ENCODE data around the gene MYH14. TPM values are rescaled to one million over a fixed set of nuclear protein-coding genes. Genes with fewer than 3 reads are reported as not detected.
A peak's percentile ranks its signal among the peaks of the same experiment; 100 is the strongest.

Gene MYH14
- total and polyA plus RNA-seq, 10 of the 15 experiments (the other 5 are each of a cell fraction or from before 2014, with no cell fraction given): 0.06 to 0.69 (median 0.15) TPM; not detected in 4

DNA sequence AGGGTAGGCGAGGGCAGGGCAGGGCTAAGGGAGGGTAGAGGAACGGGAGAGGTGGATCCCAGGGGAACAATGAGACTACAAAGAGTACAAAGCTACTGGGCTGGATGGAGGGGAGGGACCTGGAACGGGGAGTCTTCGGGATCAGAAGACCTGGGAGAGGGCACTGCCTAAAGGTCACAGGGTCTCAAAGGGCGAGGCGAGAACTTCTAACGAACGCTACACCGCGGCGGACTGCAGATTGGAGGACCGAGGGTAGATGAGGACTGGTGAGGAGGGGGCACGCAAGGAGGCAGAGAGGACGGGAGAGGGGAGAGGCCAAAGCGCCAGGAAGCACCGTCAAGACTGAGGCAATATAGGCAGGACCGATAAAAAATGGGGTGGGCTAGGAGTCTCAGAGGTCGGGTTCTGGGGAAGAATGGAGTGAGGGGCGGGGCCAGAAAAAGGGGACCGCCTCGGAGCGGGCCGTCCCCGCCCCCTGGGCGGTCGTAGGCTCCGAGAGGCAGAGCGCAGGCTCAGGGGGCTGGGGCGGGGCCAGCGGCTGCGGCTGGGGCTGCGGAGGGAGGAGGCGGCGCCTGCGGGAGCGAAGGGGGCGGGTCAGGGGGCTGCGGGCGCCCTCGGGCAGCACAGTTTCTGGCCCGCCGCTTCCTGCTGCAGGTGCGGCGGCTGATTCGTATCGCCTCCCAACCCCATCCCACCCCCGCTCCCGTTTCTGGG, 127.1 kb downstream of the MYH14 start:
- no peak for FAIRE-seq
- in situ Hi-C loops (cut with MboI): loop anchor here (25.0 kb wide), 1 partner anchor 1032 kb away; the partner anchor contains the start of genes CLDND2, ETFB and NKG7
- POLR2A ChIA-PET: interaction anchor here (2.1 kb wide), 1 partner anchor 11 kb away, joined by 38 read pairs; no protein-coding TSS in a partner anchor
- TF ChIP-seq IKZF1 (conservative IDR thresholded peaks at IDR 0.05) (peak; percentile 49), ZNF24 (IDR thresholded peaks at IDR 0.05) (no peak), NR2C1 (IDR thresholded peaks at IDR 0.05) (no peak), YBX1 (IDR thresholded peaks at IDR 0.05) (no peak), HDGF (IDR thresholded peaks at IDR 0.05) (peak; percentile 74; the same call in 1 of the 2 replicates), TCF3 (IDR thresholded peaks at IDR 0.05; ENCODE audit: borderline replicate concordance, insufficient read depth, low read depth, low read length) (0 out of 2 replicates have a peak, but pooled peaks have one; percentile 23), BHLHE40 (IDR thresholded peaks at IDR 0.05; ENCODE audit: borderline replicate concordance in 1 of 2, low read depth in 2 of 2, low read length in 1 of 2) (peak in 1 of 2 experiments; percentile 75; a peak in 2 of 4 replicates), SP1 (IDR thresholded peaks at IDR 0.05; ENCODE audit: low read depth, low read length) (peak; percentile 48), DPF2 (IDR thresholded peaks at IDR 0.05) (0 out of 2 replicates have a peak, but pooled peaks have one; percentile 33), GATAD2B (conservative IDR thresholded peaks at IDR 0.05; ENCODE audit: low read depth) (no peak), RCOR1 (conservative IDR thresholded peaks at IDR 0.05; ENCODE audit: low read depth, low read length) (no peak), EP300 (IDR thresholded peaks at IDR 0.05; ENCODE audit: borderline replicate concordance in 1 of 2, control insufficient read depth in 1 of 2, low read depth in 2 of 2, low read length in 2 of 2) (no peak), NRF1 (conservative IDR thresholded peaks at IDR 0.05; ENCODE audit: low read depth, low read length) (peak; percentile 50), KLF5 (IDR thresholded peaks at IDR 0.05; ENCODE audit: partially characterized antibody) (no peak)
- TF ChIP-seq, protein P1, sequence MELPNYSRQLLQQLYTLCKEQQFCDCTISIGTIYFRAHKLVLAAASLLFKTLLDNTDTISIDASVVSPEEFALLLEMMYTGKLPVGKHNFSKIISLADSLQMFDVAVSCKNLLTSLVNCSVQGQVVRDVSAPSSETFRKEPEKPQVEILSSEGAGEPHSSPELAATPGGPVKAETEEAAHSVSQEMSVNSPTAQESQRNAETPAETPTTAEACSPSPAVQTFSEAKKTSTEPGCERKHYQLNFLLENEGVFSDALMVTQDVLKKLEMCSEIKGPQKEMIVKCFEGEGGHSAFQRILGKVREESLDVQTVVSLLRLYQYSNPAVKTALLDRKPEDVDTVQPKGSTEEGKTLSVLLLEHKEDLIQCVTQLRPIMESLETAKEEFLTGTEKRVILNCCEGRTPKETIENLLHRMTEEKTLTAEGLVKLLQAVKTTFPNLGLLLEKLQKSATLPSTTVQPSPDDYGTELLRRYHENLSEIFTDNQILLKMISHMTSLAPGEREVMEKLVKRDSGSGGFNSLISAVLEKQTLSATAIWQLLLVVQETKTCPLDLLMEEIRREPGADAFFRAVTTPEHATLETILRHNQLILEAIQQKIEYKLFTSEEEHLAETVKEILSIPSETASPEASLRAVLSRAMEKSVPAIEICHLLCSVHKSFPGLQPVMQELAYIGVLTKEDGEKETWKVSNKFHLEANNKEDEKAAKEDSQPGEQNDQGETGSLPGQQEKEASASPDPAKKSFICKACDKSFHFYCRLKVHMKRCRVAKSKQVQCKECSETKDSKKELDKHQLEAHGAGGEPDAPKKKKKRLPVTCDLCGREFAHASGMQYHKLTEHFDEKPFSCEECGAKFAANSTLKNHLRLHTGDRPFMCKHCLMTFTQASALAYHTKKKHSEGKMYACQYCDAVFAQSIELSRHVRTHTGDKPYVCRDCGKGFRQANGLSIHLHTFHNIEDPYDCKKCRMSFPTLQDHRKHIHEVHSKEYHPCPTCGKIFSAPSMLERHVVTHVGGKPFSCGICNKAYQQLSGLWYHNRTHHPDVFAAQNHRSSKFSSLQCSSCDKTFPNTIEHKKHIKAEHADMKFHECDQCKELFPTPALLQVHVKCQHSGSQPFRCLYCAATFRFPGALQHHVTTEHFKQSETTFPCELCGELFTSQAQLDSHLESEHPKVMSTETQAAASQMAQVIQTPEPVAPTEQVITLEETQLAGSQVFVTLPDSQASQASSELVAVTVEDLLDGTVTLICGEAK (IDR thresholded peaks at IDR 0.05; ENCODE audit: borderline replicate concordance): 0 out of 2 replicates have a peak, but pooled peaks have one; percentile 30
- TF ChIP-seq, protein P2, sequence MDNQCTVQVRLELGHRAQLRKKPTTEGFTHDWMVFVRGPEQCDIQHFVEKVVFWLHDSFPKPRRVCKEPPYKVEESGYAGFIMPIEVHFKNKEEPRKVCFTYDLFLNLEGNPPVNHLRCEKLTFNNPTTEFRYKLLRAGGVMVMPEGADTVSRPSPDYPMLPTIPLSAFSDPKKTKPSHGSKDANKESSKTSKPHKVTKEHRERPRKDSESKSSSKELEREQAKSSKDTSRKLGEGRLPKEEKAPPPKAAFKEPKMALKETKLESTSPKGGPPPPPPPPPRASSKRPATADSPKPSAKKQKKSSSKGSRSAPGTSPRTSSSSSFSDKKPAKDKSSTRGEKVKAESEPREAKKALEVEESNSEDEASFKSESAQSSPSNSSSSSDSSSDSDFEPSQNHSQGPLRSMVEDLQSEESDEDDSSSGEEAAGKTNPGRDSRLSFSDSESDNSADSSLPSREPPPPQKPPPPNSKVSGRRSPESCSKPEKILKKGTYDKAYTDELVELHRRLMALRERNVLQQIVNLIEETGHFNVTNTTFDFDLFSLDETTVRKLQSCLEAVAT (IDR thresholded peaks at IDR 0.05): peak; percentile 95
- TF ChIP-seq, protein P3, sequence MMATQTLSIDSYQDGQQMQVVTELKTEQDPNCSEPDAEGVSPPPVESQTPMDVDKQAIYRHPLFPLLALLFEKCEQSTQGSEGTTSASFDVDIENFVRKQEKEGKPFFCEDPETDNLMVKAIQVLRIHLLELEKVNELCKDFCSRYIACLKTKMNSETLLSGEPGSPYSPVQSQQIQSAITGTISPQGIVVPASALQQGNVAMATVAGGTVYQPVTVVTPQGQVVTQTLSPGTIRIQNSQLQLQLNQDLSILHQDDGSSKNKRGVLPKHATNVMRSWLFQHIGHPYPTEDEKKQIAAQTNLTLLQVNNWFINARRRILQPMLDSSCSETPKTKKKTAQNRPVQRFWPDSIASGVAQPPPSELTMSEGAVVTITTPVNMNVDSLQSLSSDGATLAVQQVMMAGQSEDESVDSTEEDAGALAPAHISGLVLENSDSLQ (IDR thresholded peaks at IDR 0.05): no peak

More for the DNA sequence above, 127.1 kb downstream of the MYH14 start:
- WGBS (ENCODE audit: insufficient coverage, insufficient replicate concordance, low lambda C conversion rate, missing lambda C conversion rate): under 1% methylated on average over 30 of the region's 48 CpGs
- H3K27ac ChIP-seq (ENCODE audit: control insufficient read depth, insufficient read depth): peak overlapping the region; percentile 61
- no peaks in the 10 kb centered on the region; the same call in 2 of the 3 replicates for H3K9me3 ChIP-seq (replicated peaks; ENCODE audit: control insufficient read depth, insufficient read depth, low read length)
- DNase-seq (ENCODE audit: low read depth, low spot score) (no peak), ATAC-seq (peak; percentile 71)
- no TSS peak for BruUV-seq (replicated peaks)
- H3K36me3 ChIP-seq (ENCODE audit: control insufficient read depth in 2 of 2, insufficient read depth in 2 of 2, low read length in 1 of 2): peaks cover 5 to 8% of the 10 kb centered on the region in 2 experiments; a peak in 3 of 4 replicates
- peaks cover 2 to 16% of the 10 kb centered on the region in 2 experiments; a peak in 3 of 4 replicates for H3K27me3 ChIP-seq (replicated peaks in 1 of 2; ENCODE audit: control insufficient read depth in 2 of 2, insufficient read depth in 2 of 2, low read length in 1 of 2)
- H3K4me3 ChIP-seq: peak overlapping the region; percentile 66
- ChIA-PET SMC1A (ENCODE audit: uncharacterized antibody, unreplicated experiment) (interaction anchor here (1.9 kb wide), 1 partner anchor 10 kb away, joined by 20 read pairs; no protein-coding TSS in a partner anchor), CTCF (no interaction called here), RAD21 (ENCODE audit: unreplicated experiment) (interaction anchor here (1.5 kb wide), 1 partner anchor 18 kb away, joined by 7 read pairs; no protein-coding TSS in a partner anchor)
- H4K20me1 ChIP-seq (ENCODE audit: control insufficient read depth, insufficient read depth): no peaks in the 10 kb centered on the region
- peak overlapping the region; percentile 95 for H3K4me2 ChIP-seq (ENCODE audit: control insufficient read depth, insufficient read depth)
- H3K4me1 ChIP-seq (ENCODE audit: control insufficient read depth, insufficient read depth, low read length): peaks cover 36% of the 10 kb centered on the region
- peak overlapping the region; percentile 52 for H3K9ac ChIP-seq (ENCODE audit: control insufficient read depth, insufficient read depth, low read length)
- H3K79me2 ChIP-seq (ENCODE audit: control insufficient read depth, insufficient read depth, low read length): no peaks in the 10 kb centered on the region
- H2AFZ ChIP-seq (ENCODE audit: control insufficient read depth, low read depth, low read length): peak overlapping the region; percentile 50
- intact Hi-C loops (cut with micrococcal nuclease; ENCODE audit: unreplicated experiment): no loop called here

All from GM12878 (cell line).